Activated CD8-positive, alpha-beta memory T cell treated with anti-CD3 and anti-CD28 coated beads, Interleukin-2, amount 10 ng/mL, durations not matched to agents 7 days and 5 days (primary cell): Measurements from ENCODE around the gene CRKL. TPM values are rescaled to one million over a fixed set of nuclear protein-coding genes. Genes with fewer than 3 reads are reported as not detected.
A peak's percentile ranks its signal among the peaks of the same experiment; 100 is the strongest.

ENCODE experiments used
- ATAC-seq: fragments of 150-1000 bp; cut with Tn5 transposase; one replicate; pipeline ENCODE4 v1.10.0; 2021; ENCODE audit warnings: moderate library complexity
- CTCF ChIA-PET: fragments of 350-600 bp; sonication (Branson Sonifier 250); formaldehyde crosslinking; loops from one replicate; lab custom pipeline; 2021; ENCODE audit warnings: antibody characterized with exemption; lab: Charles Lee
- DNase-seq: peaks from one replicate; pipeline ENCODE4 v3.0.0-alpha.2; 2020
- H3K27ac Mint-ChIP-seq: one replicate; pipeline ENCODE4 v1.8.0; 2021; ENCODE audit warnings: mild to moderate bottlenecking, mixed read lengths
- H3K27me3 Mint-ChIP-seq: one replicate; pipeline ENCODE4 v1.8.0; 2021; ENCODE audit warnings: mixed read lengths
- H3K36me3 Mint-ChIP-seq: one replicate; pipeline ENCODE4 v1.8.0; 2021; ENCODE audit warnings: mild to moderate bottlenecking, mixed read lengths
- H3K4me1 Mint-ChIP-seq: one replicate; pipeline ENCODE4 v1.8.0; 2021; ENCODE audit warnings: mixed read lengths
- H3K4me3 Mint-ChIP-seq: one replicate; pipeline ENCODE4 v1.8.0; 2021; ENCODE audit warnings: mild to moderate bottlenecking, moderate library complexity, mixed read lengths
- H3K9me3 Mint-ChIP-seq: one replicate; pipeline ENCODE4 v1.8.0; 2022; ENCODE audit warnings: low read depth, mixed read lengths
- total RNA-seq, 2 experiments: library from RNA; stranded (reverse); gene quantifications; one replicate each; pipeline ENCODE4 v1.2.3, GENCODE V29; 2021

Gene CRKL, protein sequence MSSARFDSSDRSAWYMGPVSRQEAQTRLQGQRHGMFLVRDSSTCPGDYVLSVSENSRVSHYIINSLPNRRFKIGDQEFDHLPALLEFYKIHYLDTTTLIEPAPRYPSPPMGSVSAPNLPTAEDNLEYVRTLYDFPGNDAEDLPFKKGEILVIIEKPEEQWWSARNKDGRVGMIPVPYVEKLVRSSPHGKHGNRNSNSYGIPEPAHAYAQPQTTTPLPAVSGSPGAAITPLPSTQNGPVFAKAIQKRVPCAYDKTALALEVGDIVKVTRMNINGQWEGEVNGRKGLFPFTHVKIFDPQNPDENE
- total RNA-seq, result 10 to 100 TPM; 89.5 to 90.8 TPM

DNA sequence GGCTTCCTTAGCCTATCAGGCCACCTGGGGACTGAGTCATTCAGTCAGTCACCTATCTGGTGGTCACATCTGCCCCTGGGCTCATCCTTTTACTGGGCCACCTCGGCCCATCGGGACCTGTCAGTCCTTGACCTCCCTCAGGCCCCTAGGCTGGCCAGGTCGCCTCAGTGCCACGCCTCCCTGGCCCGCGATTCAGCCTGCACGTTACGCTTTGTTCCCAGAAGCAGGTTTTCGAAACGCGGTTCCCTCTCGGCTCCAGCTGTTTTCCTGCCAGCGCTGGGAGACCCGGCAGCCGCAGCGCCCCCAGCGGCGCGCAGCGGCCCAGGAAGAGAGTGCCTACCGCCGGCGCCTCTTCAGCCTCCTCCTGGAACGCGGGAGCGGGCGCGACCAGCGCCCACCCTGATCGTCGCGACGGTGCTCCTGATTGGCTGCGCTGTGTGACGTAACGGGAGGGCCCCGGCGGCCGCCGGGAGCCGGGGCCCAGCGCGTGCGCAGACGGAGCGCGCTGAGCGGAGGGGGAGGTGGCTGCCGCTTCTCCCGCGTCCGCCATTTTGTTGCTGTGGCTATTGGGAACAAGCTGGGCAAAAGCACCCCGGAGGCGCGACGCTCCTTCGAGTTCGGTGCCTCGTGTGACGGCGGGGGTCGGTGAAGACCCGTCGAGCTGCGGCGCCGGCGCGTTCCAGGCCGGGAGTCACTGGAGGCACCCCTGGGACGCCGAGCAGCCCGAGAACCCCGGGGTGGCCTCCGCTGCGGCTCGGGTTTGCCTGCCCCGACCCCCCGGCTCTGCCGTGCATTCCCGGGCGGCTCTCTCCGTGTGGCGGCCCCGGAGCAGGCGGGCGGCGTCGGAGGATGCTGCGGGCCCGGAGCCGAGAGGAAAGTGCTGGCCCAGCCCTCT lies at the start of gene CRKL:
Gene CRKL (plus strand): TSS at position 492 of the 895 bp plus-strand sequence. CDS start 528 bp downstream, outside the sequence.
- peak within 1 kb of the TSS; percentile 99 for H3K4me3 Mint-ChIP-seq
- DNase-seq, result peak; percentile 98
- CTCF ChIA-PET, result interaction anchor here (0.7 to 1.8 kb wide), 6 partner anchors 8 to 1057 kb away, joined by 3 to 7 read pairs (median 6); no protein-coding TSS in a partner anchor
- peaks cover 25% of the 10 kb centered on the region for H3K4me1 Mint-ChIP-seq
- ATAC-seq, result peak; percentile 97
- peaks cover 28% of the 10 kb centered on the region for H3K36me3 Mint-ChIP-seq
- H3K27me3 Mint-ChIP-seq, result no peaks in the 10 kb centered on the region
- H3K9me3 Mint-ChIP-seq, result no peaks in the 10 kb centered on the region
- H3K27ac Mint-ChIP-seq, result peak within 1 kb of the TSS; percentile 93

DNA sequence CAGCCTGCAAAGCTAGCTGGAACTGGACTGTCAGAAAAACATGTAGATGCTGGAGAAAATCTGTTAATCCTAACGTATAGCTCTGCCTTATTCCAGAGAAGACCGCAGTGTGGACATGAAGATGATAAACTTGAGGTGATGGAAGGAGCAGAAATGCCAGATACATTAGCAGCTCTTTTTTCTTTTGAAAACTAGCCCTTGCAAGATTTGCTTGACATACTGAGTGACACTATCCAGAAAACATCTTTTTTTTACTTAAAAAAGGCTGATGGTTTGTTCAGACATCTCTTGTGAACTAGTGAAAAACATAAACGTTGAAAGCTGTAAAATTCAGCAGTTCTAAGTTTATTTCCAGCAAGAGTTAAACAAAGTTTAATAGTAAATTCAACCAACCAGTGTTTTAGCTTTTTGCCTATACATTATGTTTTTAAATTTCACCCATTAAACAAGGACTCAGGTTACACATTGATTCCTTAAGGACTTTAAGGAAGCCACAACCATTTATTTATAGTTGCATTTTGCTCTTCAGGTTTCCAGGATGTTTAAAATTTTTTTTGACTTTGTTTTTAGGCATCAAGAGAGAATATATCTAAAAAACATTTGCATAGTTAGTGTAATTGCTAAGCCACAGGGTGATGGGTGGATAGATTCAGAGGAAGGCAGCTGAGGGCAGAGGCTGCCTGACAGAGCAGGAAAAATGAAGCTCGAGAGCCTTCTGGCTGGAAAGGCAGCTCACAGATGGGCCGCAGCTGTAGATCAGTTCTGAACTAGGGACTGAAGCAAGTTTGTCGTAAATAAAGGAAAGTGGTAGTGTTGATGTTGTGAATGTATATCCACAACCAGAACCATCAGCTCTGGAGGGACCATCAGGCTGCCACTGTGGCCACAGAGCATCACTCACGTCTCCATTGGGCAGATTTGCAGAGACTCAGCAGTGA lies 48.9 kb upstream of the CRKL start:
- Mint-ChIP-seq H3K27ac (no peak overlapping the region), H3K27me3 (no peaks in the 10 kb centered on the region), H3K4me3 (no peak overlapping the region), H3K36me3 (peaks cover 4% of the 10 kb centered on the region), H3K4me1 (peaks cover 16% of the 10 kb centered on the region), H3K9me3 (no peaks in the 10 kb centered on the region)
- DNase-seq (no peak), ATAC-seq (no peak)
- CTCF ChIA-PET, result interaction anchor here (1.0 to 1.3 kb wide), 2 partner anchors 9 to 37 kb away, joined by 3 to 5 read pairs; no protein-coding TSS in a partner anchor

DNA sequence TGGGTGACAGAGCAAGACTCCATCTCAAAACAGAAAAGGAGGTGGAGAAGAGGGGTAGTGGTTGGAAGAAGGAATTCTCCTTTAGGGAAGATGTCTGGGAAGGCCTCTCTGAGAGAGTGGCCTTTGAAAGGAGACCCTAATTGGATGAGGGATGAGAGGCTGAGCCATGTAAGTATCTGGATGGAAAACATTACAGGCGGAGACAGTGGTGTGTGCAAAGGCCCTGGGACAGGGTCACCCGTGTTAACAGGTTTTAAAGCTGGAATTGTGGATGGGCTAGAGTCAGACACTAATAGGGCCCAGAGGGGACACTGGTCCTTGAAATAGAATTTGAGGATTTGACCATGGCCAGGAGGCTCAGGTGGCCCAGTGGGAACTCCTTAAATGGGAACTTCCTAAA lies 48.0 kb upstream of the CRKL start:
- ATAC-seq (no peak), DNase-seq (no peak)
- Mint-ChIP-seq H3K27me3 (no peaks in the 10 kb centered on the region), H3K9me3 (no peaks in the 10 kb centered on the region), H3K36me3 (peaks cover 5% of the 10 kb centered on the region), H3K4me1 (peaks cover 16% of the 10 kb centered on the region), H3K27ac (no peak overlapping the region), H3K4me3 (no peak overlapping the region)
- CTCF ChIA-PET, result no interaction called here

DNA sequence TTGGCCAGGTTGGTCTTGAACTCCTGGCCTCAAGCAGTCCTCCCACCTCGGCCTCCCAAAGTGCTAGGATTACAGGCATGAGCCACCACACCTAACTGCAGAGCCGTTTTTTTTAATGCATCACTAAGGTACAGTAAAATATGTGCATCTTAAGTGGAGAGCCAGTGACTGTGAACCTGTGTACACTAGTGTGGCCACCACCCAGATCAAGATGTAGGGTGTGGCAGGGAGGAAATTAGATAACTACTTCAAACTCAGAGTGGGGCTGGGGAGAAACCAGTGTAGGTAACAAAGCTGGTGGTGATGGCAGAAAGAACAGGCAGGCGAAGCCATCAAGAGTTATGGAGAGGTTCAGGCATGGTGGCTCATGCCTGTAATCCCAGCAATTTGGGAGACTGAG lies 44.0 kb upstream of the CRKL start:
- H3K27me3 Mint-ChIP-seq, result no peaks in the 10 kb centered on the region
- peaks cover 12% of the 10 kb centered on the region for H3K36me3 Mint-ChIP-seq
- H3K9me3 Mint-ChIP-seq, result no peaks in the 10 kb centered on the region
- CTCF ChIA-PET, result no interaction called here
- no peaks in the 10 kb centered on the region for H3K4me1 Mint-ChIP-seq
- no peak overlapping the region for H3K27ac Mint-ChIP-seq
- no peak for ATAC-seq
- no peak overlapping the region for H3K4me3 Mint-ChIP-seq
- no peak for DNase-seq

DNA sequence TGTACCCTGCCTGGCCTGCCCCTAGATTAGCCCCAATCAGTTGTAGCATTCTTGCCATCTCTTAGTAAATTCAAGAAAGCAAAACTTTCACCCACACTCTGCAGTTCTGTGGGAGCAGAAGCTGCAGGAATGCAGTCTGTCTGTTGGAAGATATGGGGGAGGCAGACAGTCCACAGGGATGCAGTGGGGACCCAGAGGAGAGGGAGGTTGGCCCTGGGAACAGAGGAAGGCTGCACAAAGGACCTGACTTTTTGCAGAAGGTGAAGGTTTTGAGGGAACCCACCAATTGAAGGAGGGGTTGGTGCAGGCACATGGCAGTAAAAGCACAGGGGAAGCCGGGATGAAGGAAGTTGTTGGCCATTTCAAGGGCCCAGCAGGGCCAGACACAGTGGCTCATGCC lies 41.9 kb upstream of the CRKL start:
- Mint-ChIP-seq H3K36me3 (peaks cover 12% of the 10 kb centered on the region), H3K4me3 (no peak overlapping the region), H3K27me3 (no peaks in the 10 kb centered on the region), H3K27ac (peak overlapping the region; percentile 8), H3K9me3 (no peaks in the 10 kb centered on the region), H3K4me1 (no peaks in the 10 kb centered on the region)
- CTCF ChIA-PET, result no interaction called here
- no peak for DNase-seq
- ATAC-seq, result no peak

DNA sequence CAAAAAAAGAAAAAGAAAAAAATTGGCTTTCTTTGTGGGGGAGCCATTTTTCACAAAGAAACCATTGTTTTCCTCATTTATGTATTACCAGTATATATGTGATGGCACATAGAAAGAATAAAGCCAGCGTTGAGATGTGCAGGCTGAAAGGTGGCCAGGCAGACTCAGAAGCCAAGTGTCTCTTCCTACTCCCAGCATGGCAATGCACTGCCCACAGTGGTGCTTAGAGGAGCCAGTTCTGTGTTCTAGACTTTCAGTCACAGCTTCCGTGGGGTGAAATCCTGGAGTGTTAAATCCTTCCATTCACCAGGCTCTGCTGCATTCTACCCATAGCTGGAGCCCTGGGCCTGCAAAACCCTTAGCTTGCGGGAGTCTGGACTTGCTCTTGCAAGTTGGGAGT lies 39.5 kb upstream of the CRKL start:
- H3K27ac Mint-ChIP-seq, result no peak overlapping the region

DNA sequence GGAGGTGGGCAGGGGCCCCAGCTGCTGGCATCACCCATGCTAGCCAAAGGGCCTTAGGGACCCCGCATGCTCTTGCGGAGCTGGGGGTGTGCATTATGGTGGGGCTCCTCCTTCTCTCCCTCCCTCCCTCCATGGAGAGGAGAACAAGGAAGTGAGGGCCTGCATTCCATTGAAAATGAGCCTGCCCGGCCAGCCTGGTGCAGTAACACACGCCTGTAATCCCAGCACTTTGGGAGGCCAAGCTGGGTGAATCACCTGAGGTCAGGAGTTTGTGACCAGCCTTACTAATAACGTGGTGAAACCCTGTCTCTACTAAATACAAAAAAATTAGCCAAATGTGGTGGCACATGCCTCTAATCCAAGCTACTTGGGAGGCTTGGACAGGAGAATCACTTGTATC lies 36.0 kb upstream of the CRKL start:
- DNase-seq (no peak), ATAC-seq (no peak)
- Mint-ChIP-seq H3K27me3 (no peaks in the 10 kb centered on the region), H3K27ac (no peak overlapping the region), H3K36me3 (peaks cover 15% of the 10 kb centered on the region), H3K9me3 (no peaks in the 10 kb centered on the region), H3K4me3 (no peak overlapping the region), H3K4me1 (no peaks in the 10 kb centered on the region)
- CTCF ChIA-PET, result no interaction called here

More for the DNA sequence above, 39.5 kb upstream of the CRKL start:
- no peaks in the 10 kb centered on the region for H3K27me3 Mint-ChIP-seq
- no peak overlapping the region for H3K4me3 Mint-ChIP-seq
- DNase-seq, result no peak
- no peaks in the 10 kb centered on the region for H3K9me3 Mint-ChIP-seq
- H3K4me1 Mint-ChIP-seq, result no peaks in the 10 kb centered on the region
- no peak for ATAC-seq
- CTCF ChIA-PET, result no interaction called here
- peaks cover 15% of the 10 kb centered on the region for H3K36me3 Mint-ChIP-seq

DNA sequence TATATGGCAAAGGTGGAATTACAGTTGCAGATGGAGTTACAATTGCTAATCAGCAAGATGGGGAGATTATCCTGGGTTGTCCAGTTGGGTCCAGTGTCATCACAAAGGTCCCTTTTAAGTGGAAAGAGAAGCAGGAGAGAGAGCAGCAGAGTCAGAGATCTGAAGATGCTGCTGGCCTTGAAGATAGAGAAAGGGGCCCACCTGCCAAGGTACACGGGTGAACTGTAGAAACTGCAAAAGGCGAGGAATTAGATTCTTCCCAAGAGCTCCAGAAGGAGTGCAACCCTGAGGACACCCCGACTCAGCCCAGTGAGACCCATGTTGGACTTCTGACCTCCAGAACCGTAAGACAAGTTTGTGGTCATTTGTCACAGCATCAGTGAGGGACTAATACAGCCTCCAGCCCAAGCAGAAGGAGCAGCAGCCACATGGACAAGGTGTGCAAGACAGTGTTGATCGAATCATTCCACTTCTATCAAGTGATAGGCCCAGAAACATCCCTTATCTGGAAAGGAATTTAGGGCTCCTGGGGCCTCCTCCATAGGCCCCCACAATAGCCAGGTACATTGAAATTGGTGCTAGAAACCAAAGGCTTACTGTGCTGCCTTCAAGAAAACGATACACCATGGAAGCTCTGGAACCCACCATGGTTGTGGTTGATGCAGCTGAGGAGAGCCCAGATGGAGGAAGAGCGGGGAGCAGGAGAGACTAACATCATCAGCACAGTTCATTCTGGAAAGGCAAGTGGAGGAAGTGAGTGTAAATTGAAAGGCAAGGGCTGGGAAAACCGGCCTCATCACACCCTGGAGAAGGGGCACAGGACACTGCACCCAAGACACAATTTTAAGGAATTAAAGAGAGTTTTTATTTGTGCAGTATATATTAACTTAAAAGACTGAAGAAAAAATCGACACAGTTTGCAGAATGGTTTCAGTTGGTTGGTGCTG lies 35.1 kb upstream of the CRKL start:
- Mint-ChIP-seq H3K4me3 (no peak overlapping the region), H3K27ac (no peak overlapping the region), H3K36me3 (peaks cover 11% of the 10 kb centered on the region), H3K4me1 (no peaks in the 10 kb centered on the region), H3K27me3 (no peaks in the 10 kb centered on the region), H3K9me3 (no peaks in the 10 kb centered on the region)
- CTCF ChIA-PET, result no interaction called here
- DNase-seq, result no peak
- no peak for ATAC-seq

DNA sequence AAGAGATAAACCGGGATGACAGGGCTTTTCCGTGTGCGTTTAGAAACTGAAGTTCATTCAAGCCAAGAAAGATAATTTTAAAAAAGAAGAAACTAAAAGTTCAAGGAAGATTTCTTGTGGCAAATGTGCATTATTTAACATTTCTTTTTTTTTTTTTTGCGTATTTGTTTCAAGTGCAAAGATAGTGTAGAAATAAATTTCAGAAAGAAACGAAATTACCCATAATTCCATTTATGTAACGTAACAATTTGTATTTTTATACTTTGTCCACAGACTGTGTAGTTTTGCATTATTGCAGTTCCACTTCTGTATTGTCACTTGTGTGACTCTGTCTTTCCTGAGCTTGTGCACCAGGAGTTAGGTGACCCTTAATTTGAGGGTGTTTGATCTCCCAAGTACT lies 34.4 kb upstream of the CRKL start:
- Mint-ChIP-seq H3K4me3 (no peak overlapping the region), H3K9me3 (no peaks in the 10 kb centered on the region), H3K27ac (no peak overlapping the region), H3K27me3 (no peaks in the 10 kb centered on the region), H3K36me3 (peaks cover 14% of the 10 kb centered on the region), H3K4me1 (no peaks in the 10 kb centered on the region)
- CTCF ChIA-PET, result no interaction called here
- DNase-seq, result no peak
- ATAC-seq, result no peak

DNA sequence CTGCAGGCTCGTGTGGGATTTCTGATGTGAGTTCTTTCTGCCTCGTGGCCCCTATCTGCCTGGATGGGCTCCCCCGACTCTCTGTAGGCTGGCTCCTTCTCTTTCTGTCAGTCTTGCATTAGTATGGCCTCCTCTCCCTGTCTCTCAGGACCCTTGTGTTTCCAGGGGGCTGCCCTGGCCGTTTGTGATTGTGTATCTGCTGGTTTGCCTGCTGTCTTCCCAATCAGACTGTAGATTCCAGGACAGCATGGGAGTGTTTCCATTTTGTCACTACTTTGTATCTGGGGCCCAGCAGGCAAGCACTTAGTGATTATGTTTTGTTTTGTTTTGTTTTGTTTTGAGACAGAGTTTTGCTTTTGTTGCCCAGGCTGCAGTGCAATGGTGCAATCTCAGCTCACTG lies 32.8 kb upstream of the CRKL start:
- peaks cover 21% of the 10 kb centered on the region for H3K36me3 Mint-ChIP-seq
- H3K27ac Mint-ChIP-seq, result no peak overlapping the region
- no peak overlapping the region for H3K4me3 Mint-ChIP-seq
- H3K27me3 Mint-ChIP-seq, result no peaks in the 10 kb centered on the region
- CTCF ChIA-PET, result no interaction called here
- DNase-seq, result no peak
- no peaks in the 10 kb centered on the region for H3K9me3 Mint-ChIP-seq
- no peaks in the 10 kb centered on the region for H3K4me1 Mint-ChIP-seq
- no peak for ATAC-seq

DNA sequence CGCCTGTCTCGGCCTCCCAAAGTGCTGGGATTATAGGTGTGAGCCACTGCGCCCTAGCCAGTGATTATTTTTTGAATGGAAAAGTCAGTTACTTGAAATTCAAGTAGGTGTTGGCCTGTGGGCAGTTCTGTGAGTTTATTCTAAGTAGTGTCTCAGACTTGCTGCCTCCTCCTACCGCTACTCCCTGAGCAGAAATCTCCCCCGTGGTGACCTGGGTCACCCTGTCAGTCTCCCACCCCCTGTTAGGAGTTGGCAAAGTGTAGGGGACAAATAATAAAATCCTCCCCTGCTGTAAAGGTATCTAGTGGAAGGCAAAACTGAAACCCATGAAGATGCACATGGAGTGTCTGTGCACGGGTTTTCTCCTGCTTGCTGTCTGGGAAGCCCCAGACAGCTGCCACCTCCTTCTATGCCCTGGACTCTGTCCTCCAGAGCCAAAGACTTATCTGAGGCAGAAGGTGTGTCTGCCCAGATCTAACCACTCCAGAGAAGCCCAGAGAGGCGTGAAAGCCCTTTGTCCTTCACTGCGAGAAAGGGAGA lies 32.1 kb upstream of the CRKL start:
- ATAC-seq, result no peak
- H3K4me1 Mint-ChIP-seq, result no peaks in the 10 kb centered on the region
- no peaks in the 10 kb centered on the region for H3K27me3 Mint-ChIP-seq
- H3K36me3 Mint-ChIP-seq, result peaks cover 26% of the 10 kb centered on the region
- no peak overlapping the region for H3K27ac Mint-ChIP-seq
- CTCF ChIA-PET, result interaction anchor here (1.2 to 1.6 kb wide), 3 partner anchors 10 to 36 kb away, joined by 3 to 6 read pairs (median 4); no protein-coding TSS in a partner anchor
- no peak for DNase-seq
- no peak overlapping the region for H3K4me3 Mint-ChIP-seq
- H3K9me3 Mint-ChIP-seq, result no peaks in the 10 kb centered on the region
